ENCODE measurements around the gene TMIGD3.

Gene TMIGD3

DNA sequence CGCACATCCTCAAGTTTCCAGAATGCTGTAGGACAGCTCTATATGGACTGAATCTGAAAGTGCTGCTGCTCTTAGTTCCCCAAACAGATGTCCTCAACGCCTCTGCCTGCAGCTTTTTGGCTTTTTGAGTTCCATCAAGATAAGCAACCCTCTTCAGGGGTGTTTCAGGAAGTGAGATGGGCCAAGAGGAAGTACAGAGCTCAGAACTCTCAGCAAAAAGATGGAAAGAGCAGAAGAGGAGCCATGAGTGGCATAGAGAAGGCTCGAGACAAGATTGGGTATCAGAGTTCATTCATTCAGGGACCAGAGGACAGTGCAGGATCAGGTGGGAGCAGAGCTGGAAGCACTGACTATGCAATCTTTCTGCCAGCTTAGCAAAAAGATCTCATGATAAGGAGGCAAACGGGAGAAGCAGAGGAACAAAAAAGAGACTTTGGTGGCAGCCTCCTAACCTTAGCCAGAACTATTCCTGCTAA, at the start of gene TMIGD3, which contains the start of gene ADORA3:
TSS of gene TMIGD3 (minus strand) at position 49 of the 476 bp plus-strand sequence. CDS start 279 bp downstream, outside the sequence.
TSS of gene ADORA3 (minus strand) at position 49 of the 476 bp plus-strand sequence. CDS start 279 bp downstream, outside the sequence.
- in situ Hi-C loops (cut with HindIII; ENCODE audit: low sequenced_read_pairs), result no loop called here

DNA sequence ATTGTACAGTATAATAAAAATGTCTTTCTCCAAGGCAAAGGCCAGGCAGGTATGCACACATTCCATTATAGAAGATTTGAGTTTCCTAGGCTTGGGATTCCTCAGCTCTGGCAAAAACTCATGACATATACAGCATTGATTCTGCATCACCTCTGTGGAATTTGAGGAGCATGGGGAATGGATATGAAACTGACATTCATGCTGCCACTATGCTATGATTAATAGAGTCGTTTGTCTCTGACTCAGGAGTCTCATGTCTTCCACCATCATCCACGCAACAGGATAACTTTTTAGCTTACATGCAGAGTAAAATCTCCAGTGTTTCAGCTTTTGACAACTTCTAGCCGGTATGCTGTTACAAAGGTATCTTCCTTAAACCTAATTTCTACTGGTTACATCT, 49.8 kb upstream of the TMIGD3 start:
- in situ Hi-C loops (cut with HindIII; ENCODE audit: low sequenced_read_pairs), result no loop called here

- in situ Hi-C loops (cut with HindIII; ENCODE audit: low sequenced_read_pairs), result no loop called here
These were observed 49.2 kb upstream of the TMIGD3 start for GRCh38 chr1:111552587-111552986.

DNA sequence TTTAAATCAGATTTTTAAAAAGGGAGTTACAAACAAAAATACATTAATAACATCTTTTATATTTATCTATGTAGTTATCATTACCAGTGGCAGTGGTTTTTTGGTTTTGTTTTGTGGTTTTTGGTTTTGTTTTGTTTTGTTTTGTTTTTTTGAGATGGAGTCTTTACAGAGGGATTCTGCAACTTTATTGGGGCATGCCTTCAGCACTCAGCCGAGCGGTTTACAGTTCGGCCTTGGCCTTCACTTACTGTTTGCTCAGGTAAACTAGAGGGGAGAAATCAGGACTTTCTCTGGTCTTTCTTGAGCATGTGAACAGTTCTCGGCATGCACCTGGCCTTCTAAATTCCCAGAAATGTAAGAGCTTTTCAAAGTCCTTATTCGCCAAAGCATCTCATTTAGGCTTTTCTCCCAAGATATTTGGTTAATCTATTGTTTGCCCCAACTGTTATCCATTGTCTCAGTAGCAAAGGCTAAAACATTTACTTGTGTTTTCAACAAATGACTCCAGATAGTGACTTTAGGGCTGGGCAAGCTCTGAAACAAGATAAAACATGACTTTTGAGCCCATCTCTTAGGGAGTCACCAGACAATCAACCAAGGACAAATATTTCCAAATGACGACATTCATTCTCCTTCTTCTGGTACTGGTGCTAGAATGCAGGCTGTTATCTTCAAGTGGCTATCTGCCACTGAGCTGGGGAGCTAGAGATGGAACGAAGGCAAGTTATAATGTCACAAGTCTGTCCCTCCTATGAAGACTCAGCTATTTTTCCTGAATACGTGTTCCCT, 48.4 kb upstream of the TMIGD3 start:
- in situ Hi-C loops (cut with HindIII; ENCODE audit: low sequenced_read_pairs), result no loop called here

- in situ Hi-C loops (cut with HindIII; ENCODE audit: low sequenced_read_pairs), result loop anchor here (10.0 to 25.0 kb wide), 2 partner anchors 53 to 90 kb away; no protein-coding TSS in a partner anchor
These were observed 44.4 kb upstream of the TMIGD3 start for GRCh38 chr1:111547786-111548185.

DNA sequence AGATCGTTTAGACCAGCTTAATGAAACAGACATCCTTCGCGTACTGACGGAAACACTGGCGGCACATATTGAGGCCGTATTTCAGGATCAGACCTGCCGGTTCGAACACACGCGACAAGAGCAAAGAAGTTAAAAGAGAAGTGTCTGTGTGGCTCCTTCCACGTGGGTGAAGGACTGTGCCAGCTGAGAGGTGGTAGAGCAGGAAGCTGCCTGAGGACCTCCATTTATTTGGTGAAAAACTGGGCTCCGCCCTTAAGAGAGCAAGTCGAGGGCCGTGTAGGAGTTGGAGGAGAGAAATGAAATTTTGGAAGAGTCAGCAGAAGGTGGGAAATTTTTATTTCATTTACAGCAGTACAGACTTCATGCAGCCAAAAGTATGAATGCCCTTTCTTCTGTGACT, 38.8 kb upstream of the TMIGD3 start:
- in situ Hi-C loops (cut with HindIII; ENCODE audit: low sequenced_read_pairs), result loop anchor here (10.0 to 25.0 kb wide), 2 partner anchors 47 to 95 kb away; no protein-coding TSS in a partner anchor

- in situ Hi-C loops (cut with HindIII; ENCODE audit: low sequenced_read_pairs), result loop anchor here (10.0 to 25.0 kb wide), 2 partner anchors 47 to 96 kb away; no protein-coding TSS in a partner anchor
These were observed 38.3 kb upstream of the TMIGD3 start for GRCh38 chr1:111541721-111542120.

- in situ Hi-C loops (cut with HindIII; ENCODE audit: low sequenced_read_pairs), result loop anchor here (10.0 to 25.0 kb wide), 2 partner anchors 46 to 96 kb away; no protein-coding TSS in a partner anchor
These were observed 37.5 kb upstream of the TMIGD3 start for GRCh38 chr1:111540928-111541327.

DNA sequence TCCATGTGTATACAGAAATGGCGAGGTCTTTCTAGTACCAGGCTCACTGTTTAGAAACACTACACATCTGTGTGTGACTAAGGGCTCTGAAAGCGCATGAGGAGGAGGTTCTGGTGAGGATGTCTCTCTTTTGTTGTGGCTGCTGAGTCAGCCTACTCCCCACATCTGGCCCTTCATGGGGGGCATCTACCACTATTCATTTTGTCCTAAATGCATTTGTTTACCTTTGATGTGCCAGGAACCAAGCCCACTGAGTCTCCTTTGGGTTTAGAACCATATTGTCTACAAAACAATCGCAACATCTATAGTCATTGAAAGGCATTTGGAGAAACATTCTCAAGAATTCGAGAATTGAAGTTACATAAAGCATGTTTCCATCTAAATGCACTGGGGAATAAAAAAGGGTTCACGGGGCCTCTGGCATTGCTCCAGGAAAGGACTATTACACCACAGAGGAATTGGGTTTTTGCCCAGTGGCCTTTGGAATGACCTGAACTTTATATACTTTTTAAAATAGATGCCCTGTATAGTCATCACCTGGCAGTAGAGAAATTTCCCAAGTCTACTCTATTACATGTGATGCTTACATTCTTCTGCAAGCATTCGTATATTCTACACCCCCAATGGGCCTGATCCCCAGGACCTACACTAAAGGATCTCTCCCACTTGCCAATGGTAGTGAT, 35.1 kb upstream of the TMIGD3 start:
- in situ Hi-C loops (cut with HindIII; ENCODE audit: low sequenced_read_pairs), result loop anchor here (25.0 kb wide), 1 partner anchor 99 kb away; no protein-coding TSS in a partner anchor

GRCh38 chr1:111535256-111536191, 32.1 kb upstream of the TMIGD3 start:
- in situ Hi-C loops (cut with HindIII; ENCODE audit: low sequenced_read_pairs), result loop anchor here (25.0 kb wide), 1 partner anchor 102 kb away; no protein-coding TSS in a partner anchor

DNA sequence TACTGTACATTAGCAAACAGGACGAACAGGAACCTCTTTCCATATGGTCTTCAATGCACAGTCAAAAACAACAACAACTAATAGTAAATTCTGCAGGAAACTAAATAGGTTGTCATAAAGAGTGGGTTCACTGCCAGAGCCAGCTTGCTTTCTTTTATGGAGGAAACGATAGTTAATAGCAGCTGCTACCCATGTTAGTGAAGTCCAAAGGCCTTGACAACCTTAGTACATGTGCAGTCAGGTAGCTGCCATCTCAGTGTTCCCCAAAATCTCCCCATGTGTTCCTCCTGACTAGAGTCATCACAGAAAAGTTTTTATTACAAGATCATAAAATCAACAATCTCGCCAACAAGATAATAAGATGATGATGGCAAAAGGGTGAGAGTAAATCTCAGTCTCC, 16.6 kb upstream of the TMIGD3 start:
- in situ Hi-C loops (cut with HindIII; ENCODE audit: low sequenced_read_pairs), result no loop called here

DNA sequence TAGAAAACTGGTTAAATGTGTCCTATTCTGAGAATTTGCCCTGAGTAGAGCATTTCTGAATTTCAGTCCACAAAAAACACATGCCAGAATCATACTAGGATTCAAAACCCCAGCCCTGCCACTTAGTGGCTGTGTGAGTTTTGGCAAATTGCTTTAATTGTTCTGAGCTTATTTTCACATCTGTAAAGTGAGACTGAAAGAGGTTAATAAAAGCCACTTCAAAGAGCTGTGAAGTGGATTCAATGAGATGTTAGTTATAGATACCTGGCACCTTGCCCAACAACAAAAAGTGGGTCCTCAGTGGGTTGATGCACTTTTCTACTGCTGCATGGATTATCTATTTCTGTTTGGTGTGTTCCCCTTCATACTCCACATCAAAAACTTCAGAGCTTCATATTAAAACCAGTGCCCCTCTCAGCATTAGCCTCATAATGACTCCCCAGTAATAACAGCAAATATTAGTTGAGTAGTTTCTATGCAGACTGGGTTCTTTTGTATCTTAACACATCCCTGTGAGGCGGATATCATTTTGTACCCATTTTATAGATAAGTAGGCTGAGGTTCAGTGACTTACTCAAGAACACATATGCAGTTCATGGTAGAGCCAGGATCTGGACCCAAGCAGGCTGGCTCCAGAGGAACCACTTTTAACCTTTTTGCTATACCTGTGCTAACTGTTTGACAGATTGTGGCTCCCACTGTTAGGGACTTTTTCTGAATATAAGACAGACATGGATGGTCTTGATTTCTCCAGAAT, 14.2 kb upstream of the TMIGD3 start:
- in situ Hi-C loops (cut with HindIII; ENCODE audit: low sequenced_read_pairs), result no loop called here

GRCh38 chr1:111516005-111516535, 12.6 kb upstream of the TMIGD3 start:
- in situ Hi-C loops (cut with HindIII; ENCODE audit: low sequenced_read_pairs), result no loop called here

DNA sequence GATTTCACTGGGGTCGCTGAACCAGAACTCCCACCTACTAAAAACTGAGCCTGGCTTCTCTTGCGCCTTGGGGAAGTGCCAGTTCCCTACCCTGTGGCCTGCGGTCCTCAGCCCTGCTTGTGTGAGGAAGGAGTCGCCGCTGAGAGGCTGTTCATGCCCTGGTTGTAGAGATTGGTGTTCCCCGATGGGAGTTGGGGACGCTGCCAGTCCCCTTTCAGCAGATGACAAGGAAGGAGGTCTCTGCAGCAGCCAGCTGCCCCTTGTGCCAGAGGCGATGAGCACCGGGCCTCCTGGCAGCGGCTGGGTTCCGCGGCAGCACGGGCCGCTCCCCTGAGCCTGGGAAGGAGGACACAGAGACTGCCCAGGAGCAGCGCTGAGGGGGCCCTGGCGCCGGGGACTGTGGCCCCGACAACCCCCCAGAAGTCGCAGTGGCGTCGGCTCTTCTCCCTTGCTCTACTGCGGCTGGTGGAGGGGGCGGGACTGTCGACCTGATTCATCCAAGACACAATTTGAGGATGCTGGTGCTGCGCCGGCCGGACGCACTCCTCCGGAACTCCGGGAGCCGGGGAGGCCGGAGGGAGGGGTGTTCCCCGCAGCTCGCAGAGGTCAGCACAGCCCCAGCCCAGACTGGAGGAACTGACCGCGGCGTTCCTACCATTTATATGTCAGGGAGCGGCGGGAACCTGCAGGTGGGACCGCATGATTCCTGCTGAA, 12.0 kb upstream of the TMIGD3 start:
- in situ Hi-C loops (cut with HindIII; ENCODE audit: low sequenced_read_pairs), result no loop called here

DNA sequence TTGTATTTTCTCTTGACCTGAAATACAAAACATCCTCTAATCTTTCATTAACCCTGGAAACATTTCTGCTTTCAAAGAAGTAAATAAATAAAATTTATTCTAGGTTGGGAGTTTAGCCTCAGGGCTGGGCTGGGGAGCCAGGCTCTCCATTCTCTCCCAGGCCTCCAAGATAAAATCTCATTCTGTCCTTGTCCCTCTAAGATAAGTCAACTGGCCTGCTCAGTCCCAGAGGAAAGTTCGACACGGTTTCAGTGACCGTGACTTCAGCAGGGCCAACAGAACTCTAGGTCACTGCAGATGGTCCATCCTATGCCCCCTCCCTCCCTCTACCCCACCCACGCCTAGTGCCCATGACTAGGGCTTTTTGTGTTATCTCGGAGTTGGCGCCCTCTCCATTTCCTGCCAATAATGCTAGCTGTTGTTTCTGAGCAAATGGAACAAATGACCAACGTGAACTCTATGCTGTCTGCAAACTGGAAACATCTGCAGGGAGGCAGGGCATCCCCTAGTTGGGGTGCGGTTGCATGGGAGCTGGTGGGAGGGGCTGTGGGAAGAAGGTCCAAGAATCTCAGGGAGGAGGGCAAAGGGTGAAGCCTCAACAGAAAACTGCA, 10.1 kb upstream of the TMIGD3 start:
- in situ Hi-C loops (cut with HindIII; ENCODE audit: low sequenced_read_pairs), result no loop called here

DNA sequence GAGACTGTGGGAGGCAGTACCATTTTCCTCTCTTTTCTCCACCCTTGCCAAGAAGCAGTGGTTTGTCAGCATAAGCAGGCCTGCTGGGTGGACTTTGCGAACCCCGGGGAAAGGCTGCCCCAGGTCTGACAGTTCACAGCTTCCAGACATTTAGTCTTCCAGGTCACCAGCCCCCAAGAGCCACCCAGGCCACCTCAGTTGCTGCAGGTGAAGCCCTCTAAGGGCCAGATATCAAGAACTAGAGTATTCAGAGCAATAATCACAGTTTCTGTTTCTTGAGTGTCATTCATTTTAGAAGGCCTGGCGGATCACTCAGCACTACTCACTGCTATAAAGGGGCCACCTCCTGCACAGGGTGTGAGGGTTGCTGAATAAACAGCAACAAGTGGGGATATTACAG, 9.5 kb upstream of the TMIGD3 start:
- in situ Hi-C loops (cut with HindIII; ENCODE audit: low sequenced_read_pairs), result no loop called here

- in situ Hi-C loops (cut with HindIII; ENCODE audit: low sequenced_read_pairs), result no loop called here
These were observed 8.9 kb upstream of the TMIGD3 start for GRCh38 chr1:111512132-111512889.

- in situ Hi-C loops (cut with HindIII; ENCODE audit: low sequenced_read_pairs), result no loop called here
These were observed 7.9 kb upstream of the TMIGD3 start for GRCh38 chr1:111511370-111511769.
